CD14-positive monocyte (primary cell): ENCODE results near the gene TSPAN18. TPM values are rescaled to one million over a fixed set of nuclear protein-coding genes. Genes with fewer than 3 reads are reported as not detected.

Experiments used
- DNase-seq, 3 donors: peaks; one replicate each; pipeline ENCODE4 v3.0.0-alpha.2; 2011 to 2022
- H2AFZ ChIP-seq: 2 replicates; pipeline ENCODE4 v1.6.0; 2012; ENCODE audit warnings: mild to moderate bottlenecking, low read depth, low read length, inconsistent platforms; ENCODE audit not compliant: insufficient read depth, poor library complexity, severe bottlenecking
- H3K27ac ChIP-seq, 2 donors: 1 replicate in 1 of 2; 2 replicates in 1 of 2; pipeline ENCODE4 v1.5.1; 2012 to 2013; ENCODE audit warnings: low read length in 2 of 2, control low read depth in 1 of 2, inconsistent platforms in 1 of 2, low read depth in 1 of 2, mild to moderate bottlenecking in 1 of 2
- H3K27me3 ChIP-seq, 2 donors: one replicate each; pipeline versions ENCODE4 v1.6.0 to v1.6.1; 2011 to 2013; ENCODE audit warnings: low read length in 2 of 2; ENCODE audit not compliant: control insufficient read depth in 2 of 2, insufficient read depth in 2 of 2
- H3K36me3 ChIP-seq, 2 donors: replicated peaks in 1 of 2; 1 replicate in 1 of 2; 2 replicates in 1 of 2; pipeline versions ENCODE4 v1.5.1 to v1.6.1; 2012 to 2013; ENCODE audit warnings: low read length in 2 of 2, control low read depth in 1 of 2, inconsistent platforms in 1 of 2, mild to moderate bottlenecking in 1 of 2; ENCODE audit not compliant: insufficient read depth in 2 of 2, control insufficient read depth in 1 of 2
- H3K4me1 ChIP-seq, 2 donors: 1 replicate in 1 of 2; 2 replicates in 1 of 2; pipeline versions ENCODE4 v1.5.1 to v1.6.1; 2012 to 2013; ENCODE audit warnings: low read length in 2 of 2, control low read depth in 1 of 2, inconsistent platforms in 1 of 2, mild to moderate bottlenecking in 1 of 2, moderate library complexity in 1 of 2; ENCODE audit not compliant: insufficient read depth in 2 of 2, control insufficient read depth in 1 of 2
- H3K4me2 ChIP-seq: replicated peaks from 2 replicates; pipeline ENCODE3; 2012; ENCODE audit warnings: low read length, moderate library complexity, mild to moderate bottlenecking; ENCODE audit not compliant: poor library complexity, severe bottlenecking; ENCODE audit errors: extremely low read depth
- H3K4me3 ChIP-seq, 3 experiments: fragments of 200-600 bp in 1 of 3; sonication (generic) in 1 of 3; replicated peaks in 1 of 3; 1 replicate in 2 of 3; 2 replicates in 1 of 3; pipeline ENCODE4 v1.5.1; 2011 to 2013; ENCODE audit warnings: low read length in 3 of 3, mild to moderate bottlenecking in 3 of 3, control low read depth in 2 of 3, low read depth in 2 of 3, inconsistent platforms in 1 of 3, moderate library complexity in 1 of 3
- H3K79me2 ChIP-seq: 2 replicates; pipeline ENCODE4 v1.6.0; 2012; ENCODE audit warnings: mild to moderate bottlenecking, control low read depth, inconsistent platforms, low read length, moderate library complexity; ENCODE audit not compliant: insufficient read depth
- H3K9ac ChIP-seq: 2 replicates; pipeline ENCODE4 v1.6.0; 2017; ENCODE audit warnings: low read length, mild to moderate bottlenecking; ENCODE audit not compliant: insufficient read depth, poor library complexity, severe bottlenecking
- H3K9me3 ChIP-seq, 2 donors: replicated peaks in 1 of 2; 1 replicate in 1 of 2; 2 replicates in 1 of 2; pipeline versions ENCODE4 v1.5.1 to v1.6.1; 2012 to 2013; ENCODE audit warnings: low read length in 2 of 2, control low read depth in 1 of 2; ENCODE audit not compliant: control insufficient read depth in 1 of 2, insufficient read depth in 1 of 2
- H4K20me1 ChIP-seq: 2 replicates; pipeline ENCODE4 v1.6.0; 2012; ENCODE audit warnings: mild to moderate bottlenecking, low read length, control low read depth, moderate library complexity; ENCODE audit not compliant: insufficient read depth
- H3K27ac Mint-ChIP-seq, 7 donors: one replicate each; pipeline ENCODE4 v1.8.0; 2020; ENCODE audit warnings: mild to moderate bottlenecking in 7 of 7, mixed read lengths in 7 of 7, moderate library complexity in 6 of 7, inconsistent platforms in 2 of 7
- H3K27me3 Mint-ChIP-seq, 3 donors: one replicate each; pipeline ENCODE4 v1.8.0; 2021 to 2022; ENCODE audit warnings: low read depth in 3 of 3, mild to moderate bottlenecking in 3 of 3, mixed read lengths in 3 of 3, moderate library complexity in 3 of 3, inconsistent platforms in 1 of 3
- H3K36me3 Mint-ChIP-seq, 2 donors: one replicate each; pipeline ENCODE4 v1.8.0; 2020; ENCODE audit warnings: mixed read lengths in 2 of 2, inconsistent platforms in 1 of 2, mild to moderate bottlenecking in 1 of 2
- H3K4me1 Mint-ChIP-seq: one replicate; pipeline ENCODE4 v1.8.0; 2020; ENCODE audit warnings: mild to moderate bottlenecking, mixed read lengths
- H3K4me3 Mint-ChIP-seq, 2 donors: one replicate each; pipeline ENCODE4 v1.8.0; 2020; ENCODE audit warnings: mild to moderate bottlenecking in 2 of 2, mixed read lengths in 2 of 2, moderate library complexity in 1 of 2
- H3K9me3 Mint-ChIP-seq, 7 donors: one replicate each; pipeline ENCODE4 v1.8.0; 2020 to 2022; ENCODE audit warnings: mixed read lengths in 7 of 7, mild to moderate bottlenecking in 6 of 7, moderate library complexity in 6 of 7, inconsistent platforms in 2 of 7
- WGBS: methylation state at CpG from one replicate; pipeline ENCODE4 v1.1.5; 2013; ENCODE audit warnings: missing lambda C conversion rate; ENCODE audit not compliant: insufficient coverage; 5-methylcytosine and 5-hydroxymethylcytosine counted together
- intact Hi-C, 2 donors: fragments of 100-400 bp; cut with micrococcal nuclease; formaldehyde crosslinking; loops; one replicate each; pipeline versions ENCODE4 v1.15.0 to v1.15.1; 2023
- polyA plus RNA-seq, 3 donors: library from polyadenylated mRNA; depleted of rRNA in 1 of 3; unstranded in 2 of 3; stranded (reverse) in 1 of 3; fragments of 300-500 nt in 2 of 3; fragments of >200 nt in 1 of 3; fragmentation: Illumina TruSeq in 2 of 3; gene quantifications; 1 replicate in 2 of 3; 2 replicates in 1 of 3; pipeline ENCODE4 v1.2.3, GENCODE V29; 2012 to 2021
- TF ChIP-seq, protein P1 (sequence below): fragments of 200-600 bp; IDR thresholded peaks from one replicate; pipeline ENCODE4 v1.8.0; 2022; ENCODE audit warnings: antibody characterized with exemption, mild to moderate bottlenecking

TSPAN18 gene
- polyA plus RNA-seq, 3 donors, result not detected

GRCh38 chr11:44861849-44862557, 135.2 kb downstream of the TSPAN18 start:
- 3% methylated on average over 6 of the region's 19 CpGs for WGBS
- peak; percentile 63 to 81 (median 71) for DNase-seq
- Histone ChIP-seq H3K9ac (peak overlapping the region; percentile 19), H3K9me3 (no peaks in the 10 kb centered on the region), H2AFZ (peak overlapping the region; percentile 36), H3K79me2 (no peaks in the 10 kb centered on the region), H3K4me1 (peaks cover 12% of the 10 kb centered on the region in 2 donors), H3K4me2 (peak overlapping the region; percentile 2), H3K4me3 (no peak overlapping the region), H3K27me3 (peaks cover 0 to 40% of the 10 kb centered on the region in 2 donors), H3K27ac (no peak overlapping the region), H3K36me3 (no peaks in the 10 kb centered on the region), H4K20me1 (no peaks in the 10 kb centered on the region)
- Mint-ChIP-seq H3K9me3 (peaks cover 0 to 3% (median 0%) of the 10 kb centered on the region in 7 donors), H3K27me3 (peaks cover 37 to 78% (median 64%) of the 10 kb centered on the region in 3 donors), H3K4me3 (peak overlapping the region in 1 of 2 donors; percentile 52), H3K4me1 (peaks cover 18% of the 10 kb centered on the region), H3K36me3 (no peaks in the 10 kb centered on the region), H3K27ac (peak overlapping the region in 3 of 7 donors; percentile 30 to 46 (median 42))
- TF ChIP-seq, protein P1, sequence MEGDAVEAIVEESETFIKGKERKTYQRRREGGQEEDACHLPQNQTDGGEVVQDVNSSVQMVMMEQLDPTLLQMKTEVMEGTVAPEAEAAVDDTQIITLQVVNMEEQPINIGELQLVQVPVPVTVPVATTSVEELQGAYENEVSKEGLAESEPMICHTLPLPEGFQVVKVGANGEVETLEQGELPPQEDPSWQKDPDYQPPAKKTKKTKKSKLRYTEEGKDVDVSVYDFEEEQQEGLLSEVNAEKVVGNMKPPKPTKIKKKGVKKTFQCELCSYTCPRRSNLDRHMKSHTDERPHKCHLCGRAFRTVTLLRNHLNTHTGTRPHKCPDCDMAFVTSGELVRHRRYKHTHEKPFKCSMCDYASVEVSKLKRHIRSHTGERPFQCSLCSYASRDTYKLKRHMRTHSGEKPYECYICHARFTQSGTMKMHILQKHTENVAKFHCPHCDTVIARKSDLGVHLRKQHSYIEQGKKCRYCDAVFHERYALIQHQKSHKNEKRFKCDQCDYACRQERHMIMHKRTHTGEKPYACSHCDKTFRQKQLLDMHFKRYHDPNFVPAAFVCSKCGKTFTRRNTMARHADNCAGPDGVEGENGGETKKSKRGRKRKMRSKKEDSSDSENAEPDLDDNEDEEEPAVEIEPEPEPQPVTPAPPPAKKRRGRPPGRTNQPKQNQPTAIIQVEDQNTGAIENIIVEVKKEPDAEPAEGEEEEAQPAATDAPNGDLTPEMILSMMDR, result no peak
- intact Hi-C loops, result no loop called here

DNA sequence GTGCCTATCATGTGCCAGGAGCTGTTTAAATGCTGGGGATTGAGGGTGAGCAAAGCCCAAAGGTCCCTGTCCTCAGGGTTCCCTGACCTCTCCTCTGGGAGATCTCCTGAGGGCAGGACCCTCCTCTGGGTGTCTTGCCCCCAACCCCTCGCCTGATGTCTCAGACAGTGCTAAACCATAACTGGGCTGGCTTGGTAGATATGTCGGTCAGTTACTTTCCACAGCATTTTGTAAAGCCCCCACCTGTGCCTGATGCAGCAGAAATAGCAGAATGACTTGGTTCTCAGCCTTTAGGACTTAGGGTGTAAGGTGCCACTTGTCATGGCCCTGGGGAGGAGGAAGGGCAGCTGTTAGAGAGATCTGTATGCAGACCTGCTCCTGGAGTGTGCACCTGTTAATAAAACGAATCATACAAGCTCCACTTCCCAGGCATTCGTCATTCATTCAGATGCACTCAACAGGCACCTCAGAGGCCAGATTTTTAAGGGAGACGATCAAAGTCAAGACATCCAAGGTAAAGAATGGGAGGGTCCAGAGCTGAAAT, 135.9 kb downstream of the TSPAN18 start:
- no peak overlapping the region for H3K4me3 ChIP-seq
- H3K79me2 ChIP-seq, result no peaks in the 10 kb centered on the region
- 85% methylated on average over 2 of the region's 5 CpGs for WGBS
- H2AFZ ChIP-seq, result no peak overlapping the region
- peaks cover 35 to 78% (median 62%) of the 10 kb centered on the region in 3 donors for H3K27me3 Mint-ChIP-seq
- H3K36me3 Mint-ChIP-seq, result no peaks in the 10 kb centered on the region
- no peaks in the 10 kb centered on the region for H3K9me3 ChIP-seq
- no peak overlapping the region for H3K27ac ChIP-seq
- peak overlapping the region in 1 of 2 donors; percentile 52 for H3K4me3 Mint-ChIP-seq
- no peak for DNase-seq
- H3K4me1 ChIP-seq, result peaks cover 12% of the 10 kb centered on the region in 2 donors
- intact Hi-C loops, result no loop called here
- no peak overlapping the region for H3K4me2 ChIP-seq
- TF ChIP-seq, protein P1, result no peak
- H3K9me3 Mint-ChIP-seq, result peaks cover 0 to 3% (median 0%) of the 10 kb centered on the region in 7 donors
- H3K27me3 ChIP-seq, result peaks cover 0 to 41% of the 10 kb centered on the region in 2 donors
- H3K9ac ChIP-seq, result peak overlapping the region; percentile 19
- no peaks in the 10 kb centered on the region for H4K20me1 ChIP-seq
- no peaks in the 10 kb centered on the region for H3K36me3 ChIP-seq
- H3K27ac Mint-ChIP-seq, result peak overlapping the region in 2 of 7 donors; percentile 32 to 41
- H3K4me1 Mint-ChIP-seq, result peaks cover 18% of the 10 kb centered on the region
